GM18505 (cell line): ENCODE measurements around the gene ZDHHC14.
A peak's percentile ranks its signal among the peaks of the same experiment; 100 is the strongest.

ENCODE experiments used
- ATAC-seq: cut with Tn5 transposase; IDR thresholded peaks from one replicate; pipeline ENCODE4 v1.9.1; 2021; ENCODE audit not compliant: unreplicated experiment
- POLR2A ChIP-seq: IDR thresholded peaks from 4 replicates; pipeline ENCODE4 v1.6.1; 2011; ENCODE audit warnings: borderline replicate concordance; ENCODE audit not compliant: insufficient read depth, insufficient read length; ENCODE audit errors: extremely low read depth

The ZDHHC14 gene

GRCh38 chr6:157519255-157520116 is 138.5 kb downstream of the ZDHHC14 start:
- no peak for TF ChIP-seq POLR2A
- no peak for ATAC-seq

DNA sequence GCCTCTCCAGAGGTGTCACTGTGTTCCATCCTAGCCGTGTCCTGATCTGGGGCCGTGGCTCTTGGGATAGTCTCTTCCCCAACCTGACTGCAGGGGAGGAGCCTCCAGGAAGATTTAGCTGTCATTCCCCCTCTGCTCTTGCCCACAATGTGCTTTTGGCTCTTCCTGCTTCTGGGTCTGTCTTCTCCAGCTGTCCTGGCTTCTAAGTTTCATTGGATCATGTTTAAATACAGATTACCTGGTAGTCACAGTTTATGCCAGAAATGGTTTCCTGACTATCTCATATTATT is 139.1 kb downstream of the ZDHHC14 start:
- TF ChIP-seq POLR2A = no peak
- no peak for ATAC-seq

- no peak for ATAC-seq
- TF ChIP-seq POLR2A = no peak
Measured at GRCh38 chr6:157520596-157521361, 139.8 kb downstream of the ZDHHC14 start.

- no peak for ATAC-seq
- TF ChIP-seq POLR2A = no peak
Measured at GRCh38 chr6:157521362-157522335, 140.7 kb downstream of the ZDHHC14 start.

- TF ChIP-seq POLR2A = no peak
- no peak for ATAC-seq
Measured at GRCh38 chr6:157522472-157522871, 141.5 kb downstream of the ZDHHC14 start.

DNA sequence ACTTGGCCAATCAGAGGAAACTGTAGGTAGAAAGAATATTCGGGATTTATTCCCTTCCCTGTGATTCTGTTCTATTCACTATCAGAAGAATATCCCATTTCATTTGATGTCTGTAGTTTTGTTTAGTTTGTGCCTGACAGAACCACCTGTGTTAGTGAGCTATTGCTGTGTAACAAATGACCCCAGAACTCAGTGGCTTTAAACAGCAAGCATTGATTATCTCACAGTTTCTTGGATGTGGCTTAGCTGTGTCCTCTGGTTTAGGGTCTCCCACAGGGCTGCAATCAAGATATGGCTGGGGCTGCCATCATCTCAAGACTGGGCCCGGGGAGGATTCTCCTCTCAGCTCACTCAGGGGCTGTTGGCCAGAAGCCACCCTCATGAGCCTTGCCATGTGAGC is 143.7 kb downstream of the ZDHHC14 start:
- ATAC-seq = no peak
- no peak for TF ChIP-seq POLR2A

DNA sequence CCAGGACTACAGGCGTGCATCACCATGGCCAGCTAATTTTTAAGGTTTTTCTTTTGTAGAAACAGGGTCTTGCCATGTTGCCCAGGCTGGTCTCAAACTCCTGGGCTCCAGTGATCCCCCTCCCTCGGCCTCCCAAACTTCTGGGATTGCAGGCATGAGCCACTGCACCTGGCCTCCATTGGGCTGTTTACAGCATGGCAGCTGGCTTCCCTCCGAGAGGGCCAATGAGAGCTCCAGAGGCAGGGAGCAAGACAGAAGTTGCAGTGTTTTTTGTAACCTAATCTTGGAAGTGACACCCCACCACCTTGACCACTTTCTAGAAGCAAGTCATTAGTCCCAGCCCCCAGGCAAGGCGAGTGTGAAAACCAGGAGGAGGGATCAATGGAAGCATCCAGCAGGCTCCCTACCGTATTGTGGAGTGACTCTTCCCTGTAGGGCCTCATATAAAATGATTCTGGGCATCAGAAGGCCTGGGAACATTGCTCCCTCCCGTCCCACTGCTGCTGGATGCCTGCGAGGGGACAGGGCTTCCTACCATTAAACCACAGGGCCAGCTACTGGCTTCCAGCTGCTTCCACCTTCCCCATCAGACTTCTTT is 144.4 kb downstream of the ZDHHC14 start:
- ATAC-seq = no peak
- no peak for TF ChIP-seq POLR2A

DNA sequence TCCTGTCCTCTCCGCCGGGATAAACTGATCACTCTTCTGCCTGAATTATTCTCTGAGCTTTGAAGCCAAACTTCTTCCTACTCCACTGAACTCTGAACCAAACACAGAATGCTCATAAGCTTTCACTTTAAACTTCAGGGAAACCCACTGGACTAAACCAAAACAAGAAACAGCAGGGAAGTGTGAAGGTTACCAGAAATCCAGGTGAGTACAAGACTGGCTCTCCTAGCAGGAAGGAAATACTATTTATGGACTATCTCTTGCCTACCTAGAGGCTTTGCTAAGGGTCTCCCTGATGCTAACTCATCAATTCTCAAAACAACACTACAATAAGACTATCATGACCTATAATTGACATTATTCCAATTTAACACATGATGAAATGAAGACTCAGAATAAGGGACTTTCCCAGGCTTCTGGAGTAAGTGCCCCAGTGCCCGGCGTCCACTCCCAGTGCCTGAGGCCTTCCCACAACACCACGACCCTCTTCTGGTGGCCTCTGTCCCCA is 145.0 kb downstream of the ZDHHC14 start:
- TF ChIP-seq POLR2A = no peak
- ATAC-seq = no peak

GRCh38 chr6:157527471-157527907 is 146.5 kb downstream of the ZDHHC14 start:
- peak; percentile 56 for ATAC-seq
- TF ChIP-seq POLR2A = no peak

- no peak for TF ChIP-seq POLR2A
- no peak for ATAC-seq
Measured at GRCh38 chr6:157528931-157529653, 148.1 kb downstream of the ZDHHC14 start.

GRCh38 chr6:157529654-157530039 is 148.7 kb downstream of the ZDHHC14 start:
- no peak for TF ChIP-seq POLR2A
- no peak for ATAC-seq

- no peak for ATAC-seq
- no peak for TF ChIP-seq POLR2A
Measured at GRCh38 chr6:157530126-157530525, 149.1 kb downstream of the ZDHHC14 start.
